Bronchial epithelial cell (primary cell): ENCODE data around the gene LPCAT4. TPM values are rescaled to one million over a fixed set of nuclear protein-coding genes. Genes with fewer than 3 reads are reported as not detected.

ENCODE experiments used
- DNase-seq: peaks from one replicate; pipeline ENCODE4 v3.0.0-alpha.2; 2010; ENCODE audit warnings: low read depth
- FAIRE-seq: peaks from 2 replicates; lab custom pipeline; 2011; peaks lifted over from hg19 to GRCh38; lab: Jason Lieb, UNC
- H3K27me3 ChIP-seq: 2 replicates; pipeline ENCODE4 v1.5.1; 2011; ENCODE audit warnings: low read length; ENCODE audit not compliant: control insufficient read depth, insufficient read depth
- H3K36me3 ChIP-seq: 2 replicates; pipeline ENCODE4 v1.5.1; 2011; ENCODE audit warnings: low read length; ENCODE audit not compliant: control insufficient read depth, insufficient read depth
- H3K4me3 ChIP-seq: 2 replicates; pipeline ENCODE4 v1.5.1; 2011; ENCODE audit warnings: mild to moderate bottlenecking, low read depth, low read length, control low read depth
- CTCF ChIP-seq: IDR thresholded peaks from 2 replicates; pipeline ENCODE4 v1.5.1; 2011; ENCODE audit warnings: mild to moderate bottlenecking, moderate library complexity, low read length, control low read depth, inconsistent platforms; ENCODE audit not compliant: insufficient read depth, severe bottlenecking
- total RNA-seq: library from RNA; depleted of rRNA; stranded (reverse); fragments of >200 nt; gene quantifications from 2 replicates; pipeline ENCODE4 v1.2.1, GENCODE V29; 2014

LPCAT4 gene
- total RNA-seq, 1 donor from 2014 or later: 6.1 TPM

GRCh38 chr15:34325368-34325767, 41.6 kb downstream of the LPCAT4 start:
- no peak overlapping the region for H3K4me3 ChIP-seq
- DNase-seq: no peak
- no peak for FAIRE-seq
- no peaks in the 10 kb centered on the region for H3K27me3 ChIP-seq
- H3K36me3 ChIP-seq: no peaks in the 10 kb centered on the region
- no peak for TF ChIP-seq CTCF

GRCh38 chr15:34324933-34325332, 42.1 kb downstream of the LPCAT4 start:
- DNase-seq: no peak
- TF ChIP-seq CTCF: no peak
- no peak for FAIRE-seq
- H3K27me3 ChIP-seq: no peaks in the 10 kb centered on the region
- no peaks in the 10 kb centered on the region for H3K36me3 ChIP-seq
- no peak overlapping the region for H3K4me3 ChIP-seq

- no peak for TF ChIP-seq CTCF
- H3K4me3 ChIP-seq: no peak overlapping the region
- DNase-seq (no peak), FAIRE-seq (no peak)
- H3K36me3 ChIP-seq: no peaks in the 10 kb centered on the region
- H3K27me3 ChIP-seq: no peaks in the 10 kb centered on the region
Measured at GRCh38 chr15:34323217-34323616, 43.8 kb downstream of the LPCAT4 start.

GRCh38 chr15:34318277-34319079, 48.5 kb downstream of the LPCAT4 start:
- FAIRE-seq: peak; percentile 64
- Histone ChIP-seq H3K36me3 (no peaks in the 10 kb centered on the region), H3K4me3 (peak overlapping the region; percentile 47), H3K27me3 (no peaks in the 10 kb centered on the region)
- no peak for TF ChIP-seq CTCF
- DNase-seq: peak; percentile 88

- FAIRE-seq: no peak
Measured at GRCh38 chr15:34314491-34315490, 52.2 kb downstream of the LPCAT4 start.

More at GRCh38 chr15:34314491-34315490, 52.2 kb downstream of the LPCAT4 start:
- no peak overlapping the region for H3K4me3 ChIP-seq
- H3K27me3 ChIP-seq: no peaks in the 10 kb centered on the region
- no peak for DNase-seq
- H3K36me3 ChIP-seq: no peaks in the 10 kb centered on the region
- no peak for TF ChIP-seq CTCF
